ENCODE results near the gene PLAC1.

The PLAC1 gene

DNA sequence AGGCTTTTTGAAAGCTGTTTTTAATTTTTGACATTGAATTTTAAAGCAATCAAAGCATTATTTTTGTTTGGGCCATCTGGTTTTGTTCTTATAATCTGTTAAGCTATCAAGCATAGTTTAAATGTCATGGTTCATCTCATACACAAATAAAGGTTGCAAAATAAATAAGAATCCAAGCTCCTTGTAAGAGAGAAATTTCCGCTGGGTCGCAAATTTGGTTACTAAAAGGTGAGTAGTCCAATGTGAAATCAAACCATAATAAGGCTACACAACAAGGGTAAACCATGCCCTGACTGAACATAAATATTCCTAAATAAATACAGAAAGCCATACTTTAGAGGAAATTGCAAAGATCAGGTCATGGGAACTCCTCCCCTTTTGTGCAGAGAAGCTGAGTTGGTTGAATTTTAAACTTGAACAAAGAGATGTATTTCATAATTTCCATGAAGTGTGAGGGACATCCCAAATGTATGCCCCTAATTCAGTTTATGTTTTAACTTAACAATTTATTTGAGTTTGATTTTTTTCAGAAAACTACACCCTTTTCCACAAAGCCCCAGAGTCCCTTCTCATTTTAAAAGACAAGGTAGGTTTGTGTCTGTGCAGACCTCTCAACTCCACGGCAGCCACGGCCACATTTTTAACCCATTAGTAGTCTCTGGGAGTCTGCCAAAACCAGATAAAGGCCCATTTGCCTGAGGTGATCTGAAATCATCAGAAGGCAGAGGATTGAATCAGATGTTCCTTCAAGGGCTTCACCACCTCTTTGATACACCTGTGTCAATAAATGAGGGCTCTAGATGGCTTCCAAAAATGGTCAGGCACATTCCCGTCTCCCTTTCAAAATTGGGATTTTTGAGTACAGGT, 85.2 kb downstream of the PLAC1 start:
- no peak for DNase-seq

DNA sequence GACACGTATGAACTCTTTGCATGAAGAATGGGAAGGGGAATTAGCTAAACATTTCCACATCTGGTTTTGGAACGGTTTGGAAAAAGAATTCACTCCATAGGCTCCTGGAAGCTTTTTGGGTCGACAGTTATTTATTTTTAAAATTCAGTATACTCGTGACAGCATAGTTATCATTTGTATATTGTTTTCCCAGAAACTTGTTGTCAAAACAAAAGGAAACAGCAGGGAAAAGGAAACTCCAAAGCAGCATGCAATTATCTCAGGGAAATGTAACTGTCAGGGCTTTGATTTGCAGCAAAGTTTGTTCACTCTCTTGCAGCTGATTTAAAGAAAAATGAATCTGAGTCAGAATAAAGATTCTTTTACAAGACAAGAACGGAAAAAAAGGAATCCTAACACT, 86.5 kb downstream of the PLAC1 start:
- DNase-seq: no peak

DNA sequence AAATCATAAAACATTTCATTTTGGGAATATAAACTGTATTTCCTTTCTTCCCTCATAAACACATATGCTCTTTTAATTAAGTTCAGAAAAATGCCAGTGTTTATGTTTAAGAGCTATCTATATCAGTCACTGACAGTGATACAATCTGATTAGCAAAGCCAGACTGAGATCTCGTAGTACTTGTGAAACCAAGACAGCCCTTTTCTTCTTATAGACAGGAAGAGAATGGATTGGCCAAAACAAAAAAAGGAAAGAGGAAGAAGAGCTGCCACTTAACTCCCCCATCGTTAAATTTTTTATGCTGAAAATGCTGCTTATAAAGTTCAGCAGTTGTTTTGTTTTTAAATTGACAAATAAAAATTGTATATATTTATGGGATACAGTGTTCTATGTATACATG, 87.4 kb downstream of the PLAC1 start:
- no peak for DNase-seq

DNA sequence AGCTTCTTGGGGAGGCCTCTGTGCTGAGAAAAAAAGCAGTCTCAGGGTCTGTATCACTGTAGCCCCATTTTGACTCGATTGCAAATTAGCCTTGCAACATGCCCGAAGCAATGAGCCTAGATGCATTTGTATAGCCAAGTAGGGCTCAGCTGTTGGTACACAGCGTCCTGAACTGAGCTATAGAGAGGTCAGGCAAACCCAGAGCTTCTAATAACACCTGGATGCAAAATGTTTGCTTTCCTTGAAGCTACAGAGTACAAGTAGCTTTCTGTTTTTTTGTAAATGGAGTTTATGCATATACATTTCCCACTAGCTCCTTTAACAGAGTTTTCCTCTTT, 87.8 kb downstream of the PLAC1 start:
- DNase-seq: no peak

DNA sequence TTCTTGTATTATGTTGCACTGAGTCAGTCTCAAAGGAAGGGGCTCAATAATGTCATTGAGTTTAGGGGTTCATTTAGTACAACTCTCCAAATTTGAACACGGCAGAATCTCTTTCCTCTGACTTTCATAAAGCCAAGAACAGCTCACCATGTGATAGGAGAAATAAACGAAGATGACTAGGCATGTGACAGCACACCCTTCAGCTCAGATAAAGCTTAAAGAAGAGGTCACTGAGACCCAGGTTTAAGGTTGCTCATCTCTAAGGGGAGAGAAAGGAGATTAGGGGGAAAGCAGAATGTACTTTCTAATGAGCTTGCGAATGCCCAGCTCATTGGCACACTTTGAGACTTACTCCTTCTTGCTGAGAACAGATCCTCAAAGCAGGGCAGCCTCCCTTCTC, 89.0 kb downstream of the PLAC1 start:
- DNase-seq: no peak

DNA sequence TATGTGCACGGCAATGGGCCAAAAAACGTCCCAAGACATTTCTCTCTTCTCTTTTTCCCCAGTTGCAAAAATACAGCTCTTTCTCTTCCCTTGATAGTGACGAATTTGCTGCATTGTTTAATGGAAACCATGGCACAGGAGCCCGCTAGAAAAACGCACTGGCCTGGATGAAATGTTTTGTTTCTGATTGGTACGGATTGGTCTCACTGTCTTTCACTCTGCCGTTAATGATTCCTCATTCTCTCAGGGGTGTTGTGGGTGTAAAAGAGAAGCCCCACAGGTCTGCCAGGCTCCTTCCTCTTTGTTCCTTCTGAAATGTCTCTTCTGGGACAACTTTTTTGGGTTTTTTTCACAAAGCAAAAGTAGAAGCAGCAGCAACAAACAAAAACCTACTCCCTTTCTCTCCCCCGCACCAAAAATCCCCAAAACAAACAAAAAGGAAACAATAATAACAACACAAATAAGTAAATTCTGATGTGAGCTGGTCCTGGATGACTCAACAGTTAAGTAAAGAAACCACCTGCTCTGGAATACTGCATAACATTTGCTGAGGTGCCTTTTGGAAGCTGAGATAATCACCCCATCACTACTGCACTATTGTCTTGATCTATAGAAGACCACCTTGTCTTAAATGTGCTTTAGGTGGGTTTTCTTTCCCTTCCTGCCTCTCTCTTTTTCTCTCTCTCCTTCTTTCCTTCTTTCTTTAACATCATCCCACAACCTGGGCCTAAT, 89.8 kb downstream of the PLAC1 start:
- no peak for DNase-seq

DNA sequence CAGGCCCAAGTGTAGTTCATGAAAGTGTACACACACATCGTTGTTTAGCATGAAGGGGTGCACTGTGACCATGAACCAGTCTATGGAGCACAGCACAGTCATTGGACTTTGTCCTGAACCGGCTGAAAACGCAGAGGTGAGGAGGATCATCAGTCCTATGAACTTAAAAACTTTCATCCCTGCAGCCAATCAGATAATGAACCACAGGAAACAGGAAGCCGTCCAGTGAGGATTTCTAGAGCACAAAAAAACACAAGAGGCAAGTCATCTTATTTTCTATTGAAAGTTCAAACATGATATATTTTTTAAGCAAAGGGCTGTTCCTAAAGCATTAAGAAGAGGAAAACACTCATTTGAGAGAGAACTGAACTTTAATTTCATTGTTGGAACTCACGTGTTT, 91.8 kb downstream of the PLAC1 start:
- DNase-seq: no peak

DNA sequence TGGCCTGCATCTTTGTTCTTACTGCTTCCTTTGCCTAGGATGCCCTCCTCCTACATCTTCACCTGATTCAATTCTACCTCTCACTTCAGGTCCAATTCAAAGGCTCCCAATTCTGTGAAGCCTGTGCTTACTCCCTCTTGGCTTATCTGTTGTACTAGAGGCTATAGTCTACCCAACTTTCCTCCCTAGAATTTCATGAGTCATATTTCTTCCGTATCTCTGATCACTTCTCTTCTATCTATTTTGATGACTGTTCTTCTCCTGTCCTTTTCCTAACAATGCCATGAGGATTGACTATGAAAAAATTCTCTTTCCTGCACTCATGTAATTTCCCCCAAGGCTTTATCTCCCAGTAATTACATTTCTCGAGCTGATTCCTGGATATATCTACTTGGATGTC, 96.3 kb downstream of the PLAC1 start:
- DNase-seq: no peak

DNA sequence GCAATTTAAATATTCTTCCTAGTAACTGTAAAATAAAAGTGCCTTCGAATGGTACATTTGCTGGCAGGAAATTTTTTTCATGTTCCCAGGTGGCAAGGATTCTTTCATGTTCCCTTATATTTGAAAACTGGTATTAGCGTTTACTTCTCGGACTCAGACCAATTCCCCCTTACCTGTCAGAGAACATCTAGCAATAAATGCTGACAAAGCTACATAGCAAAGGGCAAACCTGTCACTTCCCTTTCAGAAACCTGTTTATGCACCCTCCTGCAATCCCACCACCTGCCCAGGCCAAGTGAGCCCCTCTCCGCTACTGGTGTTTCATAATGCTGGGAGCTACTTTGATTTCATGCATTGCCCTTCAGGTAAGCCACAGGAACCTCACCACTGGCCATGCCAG, 100.1 kb downstream of the PLAC1 start:
- DNase-seq: no peak

DNA sequence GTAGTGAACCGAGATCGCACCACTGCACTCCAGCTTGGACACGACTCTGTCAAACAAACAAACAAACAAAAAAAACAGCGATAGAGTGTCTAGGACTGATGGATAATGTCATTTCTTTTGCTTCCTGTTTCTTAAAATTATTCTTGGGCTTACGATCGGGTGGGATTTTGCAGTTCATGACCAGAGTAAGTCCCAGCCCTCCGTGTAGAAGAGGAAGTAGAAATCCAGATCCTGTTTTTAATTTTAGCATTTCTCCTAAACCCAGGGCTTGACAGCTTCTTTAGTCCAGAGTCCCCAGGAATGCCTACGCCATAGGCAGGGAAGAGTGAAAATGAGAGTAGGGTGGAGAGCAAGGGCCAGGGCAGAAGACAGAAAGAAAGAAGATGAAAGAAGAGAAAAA, 104.0 kb downstream of the PLAC1 start:
- DNase-seq: no peak

DNA sequence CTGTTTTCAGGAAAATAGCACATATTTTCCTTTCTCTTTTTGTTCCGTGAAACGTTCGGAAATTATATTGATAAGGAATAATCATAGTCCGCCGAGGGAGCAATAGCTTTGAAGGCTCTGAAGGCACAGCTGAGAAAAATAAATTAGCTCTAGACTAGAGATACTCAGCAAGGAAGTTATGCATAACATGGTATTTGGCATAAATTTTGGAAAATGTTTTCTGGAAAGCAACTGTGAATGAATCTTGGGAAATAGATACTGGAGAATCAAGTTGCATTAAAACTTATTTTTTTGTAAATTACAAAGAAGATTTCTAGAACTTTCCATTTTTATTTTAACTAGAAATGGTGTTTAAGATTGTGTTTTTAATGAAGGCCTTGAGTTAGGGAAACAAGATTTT, 105.9 kb downstream of the PLAC1 start:
- no peak for DNase-seq

DNA sequence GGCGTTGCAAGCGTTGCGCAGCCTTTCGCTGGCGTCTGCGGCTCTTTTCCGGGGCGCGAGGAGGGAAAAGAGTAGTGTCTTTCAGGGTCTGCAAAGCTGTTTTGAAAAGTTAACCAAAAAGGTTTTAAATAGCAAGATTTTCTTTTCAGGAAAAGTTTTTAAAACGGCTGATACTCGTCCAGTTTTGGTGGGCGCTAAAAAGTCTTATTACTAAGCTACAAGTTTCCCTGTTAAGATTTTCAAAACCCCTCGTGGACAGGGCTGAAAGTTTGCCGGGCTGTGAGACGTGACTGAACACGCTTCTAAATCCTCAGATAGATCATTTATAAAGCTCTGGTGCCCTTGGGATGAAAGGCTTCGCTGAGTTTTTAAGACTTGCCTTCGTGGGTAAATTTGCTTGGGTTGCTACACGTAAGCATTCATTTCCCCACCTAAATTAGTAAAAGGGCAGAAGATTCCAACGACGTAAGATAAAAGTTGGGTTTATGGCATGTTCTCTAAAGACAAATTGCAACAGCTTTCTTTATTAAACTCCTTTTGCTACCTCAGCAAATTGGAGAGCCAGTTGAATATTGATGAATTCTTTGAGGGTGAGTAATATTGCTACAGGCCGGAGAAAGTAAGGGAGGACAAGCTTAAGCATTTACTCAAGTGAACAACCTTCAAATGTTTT, 106.8 kb downstream of the PLAC1 start:
- DNase-seq: no peak

DNA sequence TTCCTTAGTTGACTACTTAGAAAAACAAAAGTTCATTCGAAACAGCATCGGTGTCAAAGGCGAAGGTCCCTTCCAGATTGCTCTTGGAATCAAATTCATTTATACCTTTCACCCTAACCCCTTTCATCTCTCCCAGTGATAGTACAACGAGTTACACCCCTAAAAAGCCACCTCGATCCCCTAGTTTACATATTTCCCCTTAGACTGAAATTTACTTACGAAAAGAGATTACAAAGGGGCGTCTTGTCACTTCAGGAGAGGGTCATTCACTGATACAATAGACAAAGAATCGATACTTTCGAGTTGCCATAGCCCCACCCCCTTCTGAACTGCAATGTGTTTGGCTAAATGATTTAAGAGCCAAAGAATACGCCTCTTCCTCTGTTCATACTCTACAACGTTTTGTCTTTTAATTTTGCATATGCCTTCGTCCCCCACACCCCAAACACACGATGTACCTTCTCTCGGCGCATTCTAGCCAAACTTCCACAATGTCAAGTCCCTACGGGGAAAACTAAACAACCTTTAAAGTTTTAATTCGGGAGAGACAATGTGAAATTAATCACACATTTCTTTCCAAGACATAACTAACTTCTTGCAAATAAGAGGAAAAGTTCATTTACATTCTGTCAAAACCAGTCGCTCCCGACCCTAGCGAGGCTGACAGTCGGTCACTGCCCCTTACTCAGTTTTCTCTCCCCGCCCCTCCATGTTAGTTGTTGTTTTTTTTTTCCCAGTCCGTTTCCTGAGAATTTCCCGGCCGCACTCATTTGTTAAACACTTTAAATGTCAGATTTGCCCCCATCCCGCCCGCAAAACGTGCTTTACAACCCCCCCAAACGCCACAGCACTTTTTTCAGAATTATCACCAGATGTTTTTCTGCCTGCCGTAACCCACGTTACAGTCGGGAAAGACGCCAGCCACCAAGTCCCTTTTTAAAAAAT, 109.7 kb downstream of the PLAC1 start:
- DNase-seq: no peak

DNA sequence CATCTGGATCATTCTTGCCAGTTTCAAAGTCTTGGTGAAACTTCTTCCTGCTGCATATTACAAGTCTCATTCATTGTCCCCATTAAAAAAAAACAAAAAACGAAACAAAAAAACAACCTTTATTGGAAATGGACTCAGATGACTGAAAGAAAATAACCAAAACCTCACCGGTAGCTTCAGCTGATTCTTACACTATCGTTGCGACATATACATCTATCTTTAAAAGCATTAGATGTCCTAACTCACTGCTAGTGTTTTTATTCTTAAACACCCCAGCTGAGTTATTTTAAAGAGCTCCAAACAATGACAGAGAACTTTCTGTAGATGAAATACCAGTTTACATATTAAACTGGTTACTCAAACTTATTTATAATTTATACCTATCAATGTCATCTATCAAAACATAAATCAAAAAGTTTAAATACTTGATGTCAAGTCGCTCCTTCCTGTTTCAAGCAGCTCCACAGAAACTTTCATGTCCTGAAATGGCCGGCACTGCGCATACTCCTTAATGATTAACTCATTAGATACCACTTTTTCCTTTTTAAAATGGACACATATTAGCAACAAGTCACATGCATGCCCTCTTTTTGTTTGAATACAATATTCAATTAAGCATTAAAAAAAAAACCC, 111.1 kb downstream of the PLAC1 start:
- DNase-seq: no peak

DNA sequence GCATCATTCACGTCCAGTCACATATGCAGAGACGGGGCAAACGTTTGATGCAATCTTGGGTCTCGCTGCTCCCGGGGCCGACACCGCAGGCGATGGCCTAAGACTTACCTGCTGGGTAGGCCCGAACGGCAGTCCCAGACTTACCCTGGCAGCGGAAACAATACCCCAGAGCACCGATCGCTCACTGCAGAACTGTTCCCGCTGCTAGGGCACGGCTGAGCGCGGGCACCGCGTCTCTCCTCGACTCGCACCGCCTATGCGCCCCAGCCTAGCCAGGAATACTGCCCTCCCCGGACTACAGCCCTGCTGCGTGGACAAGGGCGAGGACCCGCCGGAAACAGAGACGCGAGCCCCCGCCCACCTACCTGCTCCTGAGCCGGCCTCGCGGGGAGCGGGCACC, 112.1 kb downstream of the PLAC1 start:
- DNase-seq: no peak

DNA sequence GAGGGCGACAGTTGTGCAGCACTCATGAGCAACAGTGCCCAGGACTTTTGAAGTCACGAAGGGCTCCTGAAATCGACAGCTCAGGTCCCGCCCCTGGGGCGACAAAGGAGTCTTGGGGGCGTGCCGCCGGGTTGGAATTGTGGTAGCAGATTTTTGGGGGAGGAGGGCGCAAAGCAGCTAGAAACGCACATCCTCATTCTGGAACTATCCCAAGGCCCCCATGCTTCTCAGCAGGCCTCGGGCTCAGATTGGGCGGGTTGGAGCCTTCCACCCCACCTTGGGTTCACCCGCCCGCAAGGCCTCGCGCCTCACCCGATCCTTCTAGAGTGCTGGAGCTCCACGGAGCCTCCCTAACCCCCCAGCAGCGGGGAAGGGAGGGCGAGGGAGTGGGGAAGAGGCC, 112.8 kb downstream of the PLAC1 start:
- no peak for DNase-seq

DNA sequence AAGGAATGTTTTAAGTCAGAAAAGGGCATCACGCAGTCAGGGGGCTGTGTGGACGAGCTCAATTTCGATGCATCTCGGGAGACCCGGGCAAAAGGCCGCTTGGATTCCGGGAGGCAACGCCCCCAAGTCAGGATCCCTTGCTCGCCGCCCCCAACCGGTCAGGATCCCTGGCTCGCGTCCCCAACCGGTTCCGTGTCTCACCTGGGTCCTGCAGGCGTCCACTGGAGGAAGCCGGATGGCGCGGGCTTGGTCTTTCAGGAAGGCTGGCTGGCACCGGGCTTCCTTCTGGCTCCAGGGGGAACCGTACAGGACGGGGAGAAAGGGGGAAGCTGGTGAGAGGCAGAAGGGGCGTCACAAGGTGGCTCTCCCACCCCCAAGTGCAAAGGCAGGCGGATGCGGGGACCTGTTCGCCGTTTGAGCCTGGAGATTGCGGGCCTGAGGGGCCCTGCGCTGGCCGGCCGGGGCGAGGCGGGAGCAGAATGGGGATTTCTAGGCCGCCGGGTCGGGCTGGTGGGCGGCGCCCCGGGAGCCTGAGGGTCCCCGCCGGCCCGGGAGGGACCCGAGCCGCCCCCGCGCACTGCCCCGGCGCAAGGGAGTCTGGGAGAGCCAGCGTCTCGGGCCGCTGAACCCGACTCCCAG, 113.6 kb downstream of the PLAC1 start:
- no peak for DNase-seq

DNA sequence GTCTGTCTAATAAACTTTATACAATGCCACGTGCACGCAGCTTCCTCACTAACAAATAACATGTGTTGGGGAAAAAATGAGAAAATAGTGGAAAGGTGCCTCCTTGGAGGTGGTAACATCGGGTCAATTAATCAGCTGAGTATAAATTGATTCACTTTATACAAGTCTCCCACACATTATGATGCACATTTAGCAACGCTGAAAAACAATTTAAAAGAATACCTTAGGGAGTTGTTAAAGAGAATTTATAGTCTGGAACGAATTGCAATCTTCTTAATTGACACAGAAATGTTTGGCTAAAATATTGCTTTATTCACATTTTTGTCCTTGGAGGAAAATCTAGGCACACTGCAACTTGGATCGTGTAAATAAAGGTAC, 114.1 kb downstream of the PLAC1 start:
- no peak for DNase-seq

DNA sequence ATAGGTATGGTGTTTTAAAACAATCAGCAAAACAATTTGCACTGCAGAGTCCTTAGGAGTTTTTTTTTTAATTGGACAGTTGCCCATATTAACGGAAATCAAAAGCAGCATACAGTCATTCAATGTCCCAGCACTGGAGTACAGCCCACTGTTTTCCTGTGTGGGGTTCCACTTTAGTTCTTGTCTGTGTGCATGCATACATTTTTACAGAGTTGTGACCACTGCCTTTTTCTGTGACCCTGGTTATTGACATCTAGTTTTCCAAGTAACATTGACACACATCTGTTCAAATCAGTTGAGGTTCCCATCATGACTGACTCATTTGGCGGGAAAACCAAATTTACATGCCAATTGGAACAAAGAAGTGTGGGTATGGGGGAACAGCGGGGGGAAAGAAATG, 115.0 kb downstream of the PLAC1 start:
- no peak for DNase-seq

DNA sequence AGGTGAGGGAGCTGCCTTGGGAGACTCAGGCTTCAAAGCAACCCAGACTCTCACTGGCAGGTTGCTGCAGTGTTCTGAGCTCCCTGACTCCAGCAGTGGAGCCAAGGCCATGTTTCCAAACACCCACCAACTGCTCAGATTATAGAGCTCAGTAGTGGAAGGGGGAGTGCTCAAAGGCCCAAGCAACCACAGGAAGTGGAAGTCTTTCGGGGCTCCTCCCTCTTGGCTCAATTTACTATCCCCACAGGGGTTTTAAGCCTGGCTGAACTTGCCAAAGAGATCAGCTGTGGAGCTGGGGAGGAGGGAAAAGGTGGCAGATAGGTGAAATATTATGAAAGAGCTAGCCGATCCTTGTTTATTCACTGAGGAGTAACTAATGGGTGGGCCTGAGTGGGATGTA, 115.8 kb downstream of the PLAC1 start:
- no peak for DNase-seq

DNA sequence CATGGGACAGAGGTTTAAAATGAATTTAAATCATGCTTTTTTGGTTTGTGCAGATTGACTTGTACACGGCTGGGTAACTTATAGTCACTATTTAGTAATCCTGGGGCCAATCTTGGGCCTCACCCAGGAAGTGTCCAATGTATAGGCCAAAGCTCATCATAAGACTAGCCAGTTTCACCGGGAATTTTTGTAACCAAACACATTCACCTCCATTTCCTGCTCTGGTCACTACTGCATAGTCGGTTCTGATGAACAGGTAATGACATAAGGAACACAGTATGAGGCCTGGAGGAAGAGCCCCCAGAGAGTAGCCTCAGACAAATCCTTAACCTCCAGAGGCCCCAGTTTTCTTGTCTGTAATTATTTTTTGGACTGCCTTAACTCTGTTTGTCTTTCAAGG, 116.4 kb downstream of the PLAC1 start:
- no peak for DNase-seq

DNA sequence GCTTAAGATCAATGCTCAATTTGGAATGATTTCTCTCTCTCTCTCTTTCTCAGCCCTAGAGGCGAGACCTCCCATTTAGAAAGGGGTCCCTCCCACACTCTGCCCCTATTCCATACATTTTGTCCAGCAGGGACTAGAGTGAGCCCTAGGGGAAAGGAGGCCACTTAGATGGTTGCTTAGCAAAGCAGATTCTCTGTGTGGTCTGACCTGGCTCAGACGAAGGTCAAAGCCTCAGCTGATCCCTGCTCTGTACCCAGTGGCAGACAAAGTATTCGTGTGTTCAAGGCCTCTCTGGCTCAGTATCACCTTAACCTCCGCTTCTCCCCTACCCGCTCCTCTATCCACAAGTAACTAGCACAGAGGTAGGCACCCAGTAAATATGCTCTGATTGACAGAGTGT, 120.0 kb downstream of the PLAC1 start:
- DNase-seq: no peak
